ENCODE data around the gene MEGF6.

Gene MEGF6, protein sequence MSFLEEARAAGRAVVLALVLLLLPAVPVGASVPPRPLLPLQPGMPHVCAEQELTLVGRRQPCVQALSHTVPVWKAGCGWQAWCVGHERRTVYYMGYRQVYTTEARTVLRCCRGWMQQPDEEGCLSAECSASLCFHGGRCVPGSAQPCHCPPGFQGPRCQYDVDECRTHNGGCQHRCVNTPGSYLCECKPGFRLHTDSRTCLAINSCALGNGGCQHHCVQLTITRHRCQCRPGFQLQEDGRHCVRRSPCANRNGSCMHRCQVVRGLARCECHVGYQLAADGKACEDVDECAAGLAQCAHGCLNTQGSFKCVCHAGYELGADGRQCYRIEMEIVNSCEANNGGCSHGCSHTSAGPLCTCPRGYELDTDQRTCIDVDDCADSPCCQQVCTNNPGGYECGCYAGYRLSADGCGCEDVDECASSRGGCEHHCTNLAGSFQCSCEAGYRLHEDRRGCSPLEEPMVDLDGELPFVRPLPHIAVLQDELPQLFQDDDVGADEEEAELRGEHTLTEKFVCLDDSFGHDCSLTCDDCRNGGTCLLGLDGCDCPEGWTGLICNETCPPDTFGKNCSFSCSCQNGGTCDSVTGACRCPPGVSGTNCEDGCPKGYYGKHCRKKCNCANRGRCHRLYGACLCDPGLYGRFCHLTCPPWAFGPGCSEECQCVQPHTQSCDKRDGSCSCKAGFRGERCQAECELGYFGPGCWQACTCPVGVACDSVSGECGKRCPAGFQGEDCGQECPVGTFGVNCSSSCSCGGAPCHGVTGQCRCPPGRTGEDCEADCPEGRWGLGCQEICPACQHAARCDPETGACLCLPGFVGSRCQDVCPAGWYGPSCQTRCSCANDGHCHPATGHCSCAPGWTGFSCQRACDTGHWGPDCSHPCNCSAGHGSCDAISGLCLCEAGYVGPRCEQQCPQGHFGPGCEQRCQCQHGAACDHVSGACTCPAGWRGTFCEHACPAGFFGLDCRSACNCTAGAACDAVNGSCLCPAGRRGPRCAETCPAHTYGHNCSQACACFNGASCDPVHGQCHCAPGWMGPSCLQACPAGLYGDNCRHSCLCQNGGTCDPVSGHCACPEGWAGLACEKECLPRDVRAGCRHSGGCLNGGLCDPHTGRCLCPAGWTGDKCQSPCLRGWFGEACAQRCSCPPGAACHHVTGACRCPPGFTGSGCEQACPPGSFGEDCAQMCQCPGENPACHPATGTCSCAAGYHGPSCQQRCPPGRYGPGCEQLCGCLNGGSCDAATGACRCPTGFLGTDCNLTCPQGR (N-terminal part only)

DNA sequence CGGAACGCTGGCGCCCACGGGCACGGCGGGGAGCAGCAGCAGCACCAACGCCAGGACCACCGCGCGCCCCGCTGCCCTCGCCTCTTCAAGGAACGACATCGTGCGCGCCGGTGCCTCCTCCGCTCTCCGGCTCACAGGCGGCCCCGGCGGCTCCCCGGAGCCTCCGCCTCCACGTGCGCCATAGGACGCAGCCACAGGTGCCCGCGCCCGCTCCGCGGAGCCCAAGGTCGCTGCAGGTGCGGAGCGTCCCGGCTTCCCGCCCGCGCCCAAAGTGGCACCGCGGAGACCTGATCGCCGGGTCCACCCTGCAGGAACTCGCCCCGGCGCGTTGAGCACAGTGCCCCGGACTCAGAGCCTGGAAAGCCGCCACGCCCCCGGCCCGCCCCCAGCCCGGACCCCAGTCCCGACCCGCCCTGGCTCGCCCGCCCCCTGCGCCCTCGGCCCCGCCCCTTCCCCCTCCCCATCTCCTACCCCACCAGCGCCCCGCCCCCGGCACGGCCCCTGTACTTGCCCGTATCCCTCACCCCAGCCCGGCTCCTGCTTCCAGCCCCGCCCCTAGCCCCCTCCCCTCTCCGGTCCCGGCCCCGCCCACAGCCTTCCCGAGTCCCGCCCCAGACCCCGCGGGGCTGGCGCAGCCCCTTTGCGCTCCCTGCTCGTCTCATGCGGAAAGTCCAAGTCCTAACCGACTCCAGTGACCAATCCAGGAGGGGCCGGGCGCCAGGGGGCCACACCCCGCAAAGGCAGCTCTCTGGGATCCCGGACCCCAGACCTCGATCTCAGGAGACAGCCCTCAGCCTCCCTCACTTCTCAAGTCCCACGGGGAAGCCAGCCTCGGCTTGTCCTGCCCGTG is at the start of gene MEGF6:
MEGF6 (minus strand) TSS at position 339 of the 850 bp plus-strand sequence; CDS start at position 99, 240 bp downstream.
- DNase-seq (ENCODE audit: low read depth, low spot score), result no peak

DNA sequence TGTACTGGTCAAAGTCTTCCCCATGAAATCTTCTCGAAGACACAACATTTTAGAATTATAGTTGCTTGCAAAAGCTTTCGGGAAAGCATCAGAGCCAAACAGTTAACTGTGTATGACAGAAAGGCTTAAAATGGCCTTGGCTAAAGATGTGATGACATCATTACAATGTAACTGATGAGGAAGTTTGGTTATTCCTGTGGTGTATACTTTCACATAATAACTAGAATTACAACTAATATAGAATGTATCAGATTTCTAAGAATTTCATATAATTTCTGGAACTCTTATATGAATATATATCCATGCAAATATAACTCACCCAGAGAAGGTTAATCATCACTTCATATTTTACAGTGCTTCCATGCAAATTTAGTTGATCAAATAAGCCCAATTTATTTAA is 49.4 kb upstream of the MEGF6 start:
- DNase-seq (ENCODE audit: low read depth, low spot score), result no peak

DNA sequence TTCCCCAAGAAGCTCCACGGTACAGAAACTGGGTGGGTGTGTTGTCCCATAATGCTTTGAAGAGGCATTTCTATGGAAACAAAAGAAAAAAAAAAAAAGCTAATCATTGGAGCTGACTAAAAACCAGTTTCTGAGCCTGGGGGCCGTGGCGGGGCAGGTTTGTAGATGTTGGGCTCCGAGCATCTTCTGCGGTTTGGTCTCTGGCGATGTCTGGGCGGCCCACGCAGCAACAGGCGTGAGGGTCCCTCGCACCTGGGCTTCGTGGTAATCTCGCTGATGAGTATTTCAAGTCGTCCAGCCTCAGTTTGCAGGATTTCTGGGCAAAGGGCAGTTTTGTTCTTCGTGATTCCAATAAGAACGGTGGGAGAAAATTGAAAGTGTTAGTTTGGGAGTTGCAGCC is 47.8 kb upstream of the MEGF6 start:
- no peak for DNase-seq (ENCODE audit: low read depth, low spot score)

DNA sequence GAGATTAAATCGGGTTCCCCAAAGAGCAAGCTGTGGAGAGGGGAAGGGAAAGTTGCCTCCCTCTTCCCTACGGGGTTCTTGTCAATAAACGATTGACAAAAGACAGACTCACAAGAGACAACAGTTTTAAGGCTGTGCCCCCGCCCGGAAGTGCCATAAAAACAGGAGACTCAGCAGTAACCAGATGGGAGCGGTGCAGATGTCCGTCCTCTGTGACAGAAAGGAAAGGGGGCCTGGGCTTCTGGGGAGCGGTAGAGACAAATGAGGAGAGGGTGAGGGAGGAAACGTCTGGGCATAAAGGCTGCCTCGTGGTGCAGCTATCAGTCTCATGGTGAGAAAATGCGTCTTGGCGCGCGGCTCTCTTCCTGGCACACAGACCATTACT is 46.9 kb upstream of the MEGF6 start:
- no peak for DNase-seq (ENCODE audit: low read depth, low spot score)

DNA sequence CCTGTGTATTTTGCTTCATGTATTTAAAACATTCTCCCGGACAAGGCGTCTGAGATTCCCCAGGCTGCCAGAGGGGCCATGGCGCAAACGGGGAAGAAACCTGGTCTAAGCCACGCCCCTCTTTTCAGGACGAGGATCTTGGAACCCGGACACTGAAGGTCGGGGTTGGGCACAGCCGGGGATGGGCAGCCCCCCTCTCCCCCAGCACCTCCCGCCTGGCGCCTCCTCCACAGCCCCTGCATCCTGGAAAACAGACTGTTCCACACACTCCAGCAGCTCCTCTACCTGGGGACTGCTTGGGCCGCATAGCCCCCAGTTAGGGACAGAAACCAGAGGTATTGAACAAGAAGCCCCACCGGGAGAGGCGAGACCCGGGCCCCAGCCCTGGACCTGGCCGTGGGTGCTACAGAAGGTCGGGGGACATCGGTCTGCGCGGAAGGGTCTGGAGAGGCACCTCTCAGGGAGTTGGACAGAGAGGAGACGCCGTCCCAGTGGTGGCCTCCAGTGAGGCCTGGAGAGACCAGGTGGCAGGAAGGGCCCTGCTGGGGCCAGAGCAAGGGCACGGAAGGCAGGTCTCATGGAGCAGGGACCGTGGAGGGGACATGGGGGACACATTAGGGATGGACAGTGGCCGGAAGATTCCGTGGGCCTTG is 46.4 kb upstream of the MEGF6 start:
- no peak for DNase-seq (ENCODE audit: low read depth, low spot score)

DNA sequence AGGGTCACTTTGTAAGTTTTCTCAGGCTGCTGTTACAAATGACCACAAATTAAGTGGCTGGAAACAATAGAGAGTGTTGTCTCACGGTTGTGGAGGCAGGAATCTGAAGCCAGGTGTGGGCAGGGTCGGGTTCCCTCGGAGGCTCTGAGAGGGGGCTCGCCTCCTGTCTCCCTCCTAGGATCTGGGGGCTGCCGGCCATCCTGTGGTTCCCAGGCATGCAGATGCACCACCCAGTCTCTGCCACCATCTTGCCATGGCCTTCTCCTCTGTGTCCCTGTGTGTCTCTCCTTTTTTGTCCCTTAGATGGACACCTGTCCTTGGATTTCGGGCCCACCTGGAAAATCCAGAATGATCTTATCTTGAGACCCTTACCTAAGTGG is 45.8 kb upstream of the MEGF6 start:
- no peak for DNase-seq (ENCODE audit: low read depth, low spot score)

DNA sequence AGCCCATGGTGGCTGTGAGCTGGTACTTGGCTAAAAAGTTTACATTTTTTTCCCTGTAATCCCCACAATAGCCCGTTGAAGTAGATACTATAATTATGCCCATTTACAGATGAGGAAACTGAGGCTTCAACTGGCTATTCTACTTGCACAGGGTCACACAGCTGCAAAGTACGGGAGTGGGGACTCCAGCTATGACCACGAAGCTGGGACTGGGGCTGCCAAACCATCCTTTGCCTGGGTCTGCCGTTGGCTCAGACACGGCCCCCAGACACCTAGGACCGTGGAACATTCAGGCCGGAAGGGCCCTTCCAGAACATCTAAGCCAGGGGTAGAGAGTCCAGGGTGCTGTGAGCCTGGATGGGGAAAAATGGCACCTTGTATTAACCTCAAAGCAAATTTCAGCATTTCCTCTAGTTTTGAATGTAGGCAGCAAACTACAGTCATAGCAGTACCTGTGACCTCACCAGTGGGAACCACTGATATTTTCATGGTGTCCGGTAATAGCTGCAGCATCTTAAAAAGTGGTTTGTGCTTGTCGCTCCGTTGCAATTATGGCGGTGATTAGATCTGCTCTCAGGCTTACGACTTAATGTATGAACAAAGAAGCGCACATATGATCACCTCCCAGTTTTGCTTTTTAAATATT is 45.3 kb upstream of the MEGF6 start:
- no peak for DNase-seq (ENCODE audit: low read depth, low spot score)

DNA sequence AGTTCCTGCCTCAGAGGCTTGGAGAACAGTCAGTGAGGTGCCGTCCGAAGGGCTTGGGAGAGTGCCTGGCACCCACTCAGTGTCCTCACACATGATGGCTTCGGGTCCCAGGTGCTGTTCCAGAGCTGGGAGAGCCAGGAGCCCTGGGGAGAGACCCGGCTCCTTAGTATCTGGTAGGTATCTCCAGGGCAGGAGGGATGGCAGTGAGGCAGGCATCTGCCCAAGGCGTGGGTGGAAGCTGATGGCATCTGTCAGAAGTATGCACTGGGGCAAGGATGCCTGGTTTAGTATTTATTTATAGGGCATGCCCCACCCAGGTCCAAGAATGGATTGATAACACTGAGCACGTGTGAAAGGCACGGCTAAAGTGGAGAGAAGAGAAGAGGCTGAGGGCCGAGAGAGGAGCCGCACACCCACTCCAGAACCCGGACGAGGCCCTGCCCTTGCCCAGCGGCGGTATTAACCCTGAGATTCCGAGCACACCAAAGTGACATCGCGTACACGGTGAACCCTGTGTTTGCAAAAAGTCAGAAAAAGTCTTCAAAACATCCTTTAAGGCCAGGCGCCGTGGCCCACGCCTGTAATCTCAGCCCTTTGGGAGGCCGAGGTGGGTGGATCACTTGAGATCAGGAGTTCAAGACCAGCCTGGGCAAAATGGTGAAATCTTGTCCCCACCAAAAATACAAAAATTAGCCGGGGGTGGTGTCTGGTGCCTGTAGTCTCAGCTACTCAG is 43.4 kb upstream of the MEGF6 start:
- no peak for DNase-seq (ENCODE audit: low read depth, low spot score)

DNA sequence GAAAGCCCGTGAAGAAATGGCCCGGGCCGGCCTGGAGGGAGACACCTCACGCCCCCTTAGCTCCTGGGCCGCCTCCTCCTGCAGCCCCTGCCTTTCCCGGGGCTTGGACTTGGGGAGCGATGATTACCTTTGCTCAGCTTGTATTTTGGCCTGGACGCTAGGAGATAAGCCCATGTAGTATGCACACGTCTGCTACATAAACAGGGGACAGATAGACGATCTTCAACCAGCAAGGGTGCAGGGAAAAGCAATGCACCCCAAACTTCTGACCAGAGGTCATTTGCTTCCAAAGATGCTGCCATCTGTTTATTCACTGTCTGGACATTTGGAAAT is 41.9 kb upstream of the MEGF6 start:
- DNase-seq (ENCODE audit: low read depth, low spot score), result no peak

DNA sequence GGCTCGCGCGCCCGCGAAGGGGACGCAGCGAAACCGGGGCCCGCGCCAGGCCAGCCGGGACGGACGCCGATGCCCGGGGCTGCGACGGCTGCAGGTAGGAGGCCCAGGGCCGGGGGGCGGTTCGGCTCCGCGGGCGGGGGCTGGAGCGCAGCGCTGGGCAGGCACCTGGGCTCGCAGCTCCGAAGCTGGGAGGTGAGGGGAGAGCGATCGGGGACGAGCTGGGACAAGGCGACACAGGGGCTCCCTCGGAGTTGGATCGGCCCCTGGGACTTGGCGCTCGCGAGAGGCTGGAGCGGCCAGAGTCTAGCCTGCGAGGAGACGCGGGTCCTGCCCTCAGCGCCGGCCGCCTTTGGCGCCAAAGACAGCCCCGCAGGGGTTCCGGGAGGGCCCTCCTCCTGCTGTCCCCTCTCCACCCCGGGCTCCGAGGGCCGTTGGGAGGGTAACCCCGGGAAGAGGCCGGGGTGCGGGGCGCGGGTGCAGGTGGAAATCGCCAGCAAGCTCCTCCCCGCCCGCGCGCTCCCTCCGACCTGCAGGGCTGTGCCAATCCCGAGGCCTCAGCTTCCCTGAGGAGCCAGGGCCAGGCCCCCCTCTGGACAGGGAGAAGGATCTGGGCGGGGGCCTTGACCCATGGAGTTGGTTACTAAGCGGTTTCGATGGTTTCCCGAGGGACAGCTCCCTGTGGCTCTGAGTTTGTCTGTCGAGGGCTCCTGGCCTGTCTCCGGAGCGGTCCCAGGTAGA is 41.4 kb upstream of the MEGF6 start:
- no peak for DNase-seq (ENCODE audit: low read depth, low spot score)

DNA sequence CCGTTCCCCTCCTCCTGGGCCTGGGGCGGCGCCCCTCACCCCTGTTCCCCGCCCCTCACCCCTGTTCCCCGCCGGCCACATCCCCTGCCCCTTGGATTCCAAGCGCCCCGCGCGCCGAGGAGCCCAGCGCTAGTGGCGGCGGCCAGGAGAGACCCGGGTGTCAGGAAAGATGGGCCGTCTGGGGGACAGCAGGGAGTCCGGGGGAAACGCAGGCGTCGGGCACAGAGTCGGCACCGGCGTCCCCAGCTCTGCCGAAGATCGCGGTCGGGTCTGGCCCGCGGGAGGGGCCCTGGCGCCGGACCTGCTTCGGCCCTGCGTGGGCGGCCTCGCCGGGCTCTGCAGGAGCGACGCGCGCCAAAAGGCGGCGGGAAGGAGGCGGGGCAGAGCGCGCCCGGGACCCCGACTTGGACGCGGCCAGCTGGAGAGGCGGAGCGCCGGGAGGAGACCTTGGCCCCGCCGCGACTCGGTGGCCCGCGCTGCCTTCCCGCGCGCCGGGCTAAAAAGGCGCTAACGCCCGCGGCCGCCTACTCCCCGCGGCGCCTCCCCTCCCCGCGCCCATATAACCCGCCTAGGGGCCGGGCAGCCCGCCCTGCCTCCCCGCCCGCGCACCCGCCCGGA is 40.7 kb upstream of the MEGF6 start, which contains the start of gene TP73:
TP73 (plus strand) TSS at position 587 of the 618 bp plus-strand sequence. CDS start 29,850 bp downstream, outside the sequence.
- no peak for DNase-seq (ENCODE audit: low read depth, low spot score)

DNA sequence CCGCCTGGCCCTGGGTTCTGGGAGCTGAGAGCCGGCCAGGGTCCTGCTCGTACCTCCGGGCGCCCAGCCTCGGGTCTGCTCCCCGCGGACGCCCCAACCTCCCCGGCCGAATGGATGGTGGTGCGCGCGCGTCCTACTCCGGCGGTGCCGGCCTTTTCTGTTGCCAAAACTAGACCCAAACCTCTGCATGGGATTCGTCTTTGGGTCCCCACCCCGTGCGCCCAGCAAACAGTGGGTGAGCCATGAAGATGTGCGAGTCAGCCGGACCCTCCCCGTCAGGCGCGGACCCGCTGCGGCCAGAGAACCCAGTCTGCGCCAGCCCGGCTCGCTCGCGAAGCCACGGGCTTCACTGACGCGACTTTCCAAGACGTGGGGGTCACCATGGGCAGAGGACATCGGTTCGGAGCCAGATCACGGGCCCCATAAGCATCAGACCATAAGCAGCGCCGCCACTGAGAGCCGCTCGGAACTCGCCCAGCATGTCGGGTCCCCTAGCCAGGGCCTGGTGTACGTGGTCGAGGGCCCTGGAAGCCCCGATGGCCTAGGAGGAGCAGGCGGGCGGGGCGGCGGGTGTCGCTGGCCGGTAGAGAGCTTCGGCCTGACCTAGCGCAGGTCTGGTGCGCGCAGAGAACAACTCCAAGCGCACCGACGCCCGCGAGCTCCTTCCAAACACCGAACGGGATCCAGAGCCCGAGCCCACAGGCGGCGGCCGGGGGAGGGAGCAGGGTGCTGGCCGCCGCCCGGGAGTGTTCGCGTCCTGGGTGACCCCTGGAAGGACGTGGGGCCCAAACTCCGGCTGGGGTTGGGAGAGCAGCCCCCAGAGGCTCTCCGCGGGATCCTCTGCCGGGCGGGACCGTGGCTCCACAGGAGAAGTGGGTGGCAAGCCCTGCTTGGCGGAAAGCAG is 40.0 kb upstream of the MEGF6 start:
- DNase-seq (ENCODE audit: low read depth, low spot score), result no peak

DNA sequence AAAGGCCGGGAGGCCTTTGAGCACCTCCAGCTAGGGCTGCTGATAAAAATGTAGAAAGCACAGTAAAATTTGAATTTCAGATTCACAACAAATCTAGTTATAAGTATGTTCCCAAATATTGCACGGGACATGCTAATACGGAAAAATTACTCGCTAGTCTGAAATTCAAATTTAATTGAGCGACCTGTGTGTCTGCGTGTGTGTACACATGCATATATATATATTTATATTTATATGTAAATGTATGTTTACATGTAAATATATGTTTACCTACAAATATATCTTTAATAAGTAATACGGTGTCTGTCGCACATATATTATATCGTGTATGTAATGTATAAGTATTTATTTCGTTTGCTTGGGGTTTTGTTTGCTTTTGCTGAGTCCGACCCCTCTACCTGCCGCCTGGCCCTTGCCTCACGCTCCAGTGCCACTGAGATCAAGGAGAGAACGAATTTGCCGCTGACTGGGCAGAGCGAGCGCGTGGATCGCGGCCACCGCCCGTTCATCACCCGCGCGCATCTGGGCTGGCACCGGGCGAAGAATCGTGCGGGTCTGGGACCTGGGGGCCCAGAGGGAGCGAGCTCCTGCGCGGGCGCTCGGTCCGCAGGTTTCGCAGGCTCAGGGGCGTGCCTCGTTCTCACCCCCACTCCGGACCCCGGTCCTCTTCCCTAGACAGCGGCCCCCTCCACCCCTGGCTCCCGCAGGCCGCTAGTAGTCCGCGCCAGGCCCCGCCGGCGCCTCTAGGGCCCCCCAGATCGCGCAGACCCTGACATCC is 39.1 kb upstream of the MEGF6 start:
- no peak for DNase-seq (ENCODE audit: low read depth, low spot score)

DNA sequence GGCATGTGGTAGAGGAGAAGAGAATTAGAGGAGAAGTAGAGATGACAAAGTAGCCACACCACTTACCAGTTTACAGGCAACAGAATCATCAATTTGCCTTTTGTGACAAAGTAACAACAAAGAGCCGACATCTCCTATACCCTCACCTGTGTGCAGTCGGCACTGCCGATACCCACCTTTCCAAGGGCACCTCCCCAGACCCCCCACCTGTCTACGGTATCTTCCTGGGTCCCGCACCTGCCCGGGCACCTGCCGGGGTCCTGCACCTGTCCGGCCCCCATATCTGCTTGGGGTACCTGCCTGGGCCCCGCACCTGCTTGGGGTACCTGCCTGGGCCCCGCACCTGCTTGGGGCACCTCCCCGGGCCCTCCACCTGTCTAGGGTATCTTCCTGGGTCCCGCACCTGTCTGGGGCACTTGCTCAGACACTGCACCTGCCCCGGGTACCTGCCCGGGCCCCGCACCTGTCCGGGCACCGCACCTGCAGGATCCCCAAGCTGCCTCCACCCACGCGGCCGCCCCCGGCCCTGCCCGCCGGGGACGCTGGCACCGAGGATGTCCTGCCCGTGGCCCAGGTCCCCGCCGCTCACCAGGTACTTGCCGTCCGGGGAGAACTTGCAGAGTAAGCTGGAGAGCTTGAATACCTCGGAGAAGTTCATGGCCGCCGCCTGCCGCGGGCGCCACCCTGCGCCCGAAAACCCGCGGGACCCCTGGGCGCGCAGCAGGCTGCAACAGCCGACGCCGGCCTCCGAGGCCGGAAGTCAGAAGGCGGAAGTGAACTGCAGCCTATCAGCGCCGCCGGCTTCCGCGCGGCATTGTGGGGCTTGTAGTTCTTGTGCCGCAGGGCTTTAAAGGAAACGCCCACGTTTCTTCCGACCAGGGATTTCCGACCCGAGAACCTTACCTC is 38.3 kb upstream of the MEGF6 start, which contains the start of gene WRAP73:
WRAP73 (minus strand) TSS at position 762 of the 906 bp plus-strand sequence; CDS start at position 658, 104 bp downstream.
- DNase-seq (ENCODE audit: low read depth, low spot score), result peak; percentile 72

DNA sequence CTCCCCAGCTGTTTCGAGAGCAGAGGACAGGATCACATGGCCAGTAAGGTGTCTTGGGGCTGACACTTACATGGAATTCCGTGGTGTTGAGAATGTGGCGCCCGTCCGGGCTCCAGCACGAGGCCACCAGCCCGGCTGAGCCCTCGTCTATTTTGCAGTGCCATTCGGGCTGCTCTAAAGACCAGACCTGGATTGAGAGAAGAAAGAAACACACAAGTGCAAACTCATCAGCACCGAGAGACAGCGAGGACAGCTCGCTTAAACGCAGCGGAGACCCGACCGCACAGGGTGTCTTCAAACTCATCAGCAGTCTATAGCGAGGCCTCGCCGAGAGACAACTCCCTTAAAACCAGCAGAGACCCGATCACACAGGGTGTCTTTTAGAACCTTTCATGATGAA is 35.3 kb upstream of the MEGF6 start:
- DNase-seq (ENCODE audit: low read depth, low spot score), result no peak

All from smooth muscle cell of the brain vasculature (primary cell).